ENCODE data around the gene CLIC6. TPM values are rescaled to one million over a fixed set of nuclear protein-coding genes. Genes with fewer than 3 reads are reported as not detected.

Gene CLIC6
- total RNA-seq, 1 donor from 2014 or later, result 17.6 TPM

GRCh38 chr21:34671462-34671861 is 2.7 kb downstream of the CLIC6 start:
- no peak for TF ChIP-seq CTCF (conservative IDR thresholded peaks at IDR 0.05)
- peak overlapping the region; percentile 59 for H3K27ac Mint-ChIP-seq
- H3K27me3 Mint-ChIP-seq, result peaks cover 76% of the 10 kb centered on the region
- DNase-seq (ENCODE audit: extremely low spot score, unreplicated experiment), result no peak
- peaks cover 3% of the 10 kb centered on the region for H3K36me3 Mint-ChIP-seq
- H3K9me3 Mint-ChIP-seq, result no peaks in the 10 kb centered on the region
- H3K4me3 Mint-ChIP-seq, result peak overlapping the region; percentile 71
- peaks cover 5% of the 10 kb centered on the region for H3K4me1 Mint-ChIP-seq (ENCODE audit: unreplicated experiment)

GRCh38 chr21:34671891-34672290 is 3.1 kb downstream of the CLIC6 start:
- H3K4me1 Mint-ChIP-seq (ENCODE audit: unreplicated experiment), result peaks cover 5% of the 10 kb centered on the region
- H3K36me3 Mint-ChIP-seq, result peaks cover 3% of the 10 kb centered on the region
- H3K27me3 Mint-ChIP-seq, result peaks cover 74% of the 10 kb centered on the region
- H3K9me3 Mint-ChIP-seq, result no peaks in the 10 kb centered on the region
- H3K27ac Mint-ChIP-seq, result no peak overlapping the region
- H3K4me3 Mint-ChIP-seq, result peak overlapping the region; percentile 24
- no peak for DNase-seq (ENCODE audit: extremely low spot score, unreplicated experiment)
- TF ChIP-seq CTCF (conservative IDR thresholded peaks at IDR 0.05), result no peak

GRCh38 chr21:34673006-34673405 is 4.2 kb downstream of the CLIC6 start:
- TF ChIP-seq CTCF (conservative IDR thresholded peaks at IDR 0.05), result no peak
- DNase-seq (ENCODE audit: extremely low spot score, unreplicated experiment), result no peak
- H3K27me3 Mint-ChIP-seq, result peaks cover 63% of the 10 kb centered on the region
- H3K27ac Mint-ChIP-seq, result no peak overlapping the region
- H3K9me3 Mint-ChIP-seq, result no peaks in the 10 kb centered on the region
- H3K4me1 Mint-ChIP-seq (ENCODE audit: unreplicated experiment), result peaks cover 5% of the 10 kb centered on the region
- H3K4me3 Mint-ChIP-seq, result no peak overlapping the region
- H3K36me3 Mint-ChIP-seq, result peaks cover 3% of the 10 kb centered on the region

- H3K27ac Mint-ChIP-seq, result no peak overlapping the region
- H3K27me3 Mint-ChIP-seq, result peaks cover 49% of the 10 kb centered on the region
Measured at GRCh38 chr21:34674468-34674867, 5.7 kb downstream of the CLIC6 start.

GRCh38 chr21:34675871-34676270 is 7.1 kb downstream of the CLIC6 start:
- peaks cover 3% of the 10 kb centered on the region for H3K36me3 Mint-ChIP-seq
- H3K4me1 Mint-ChIP-seq (ENCODE audit: unreplicated experiment), result peaks cover 5% of the 10 kb centered on the region
- no peak for DNase-seq (ENCODE audit: extremely low spot score, unreplicated experiment)
- peaks cover 42% of the 10 kb centered on the region for H3K27me3 Mint-ChIP-seq
- TF ChIP-seq CTCF (conservative IDR thresholded peaks at IDR 0.05), result no peak
- H3K27ac Mint-ChIP-seq, result no peak overlapping the region
- no peaks in the 10 kb centered on the region for H3K9me3 Mint-ChIP-seq
- H3K4me3 Mint-ChIP-seq, result no peak overlapping the region

More at GRCh38 chr21:34674468-34674867, 5.7 kb downstream of the CLIC6 start:
- H3K36me3 Mint-ChIP-seq, result peaks cover 3% of the 10 kb centered on the region
- no peaks in the 10 kb centered on the region for H3K9me3 Mint-ChIP-seq
- TF ChIP-seq CTCF (conservative IDR thresholded peaks at IDR 0.05), result no peak
- no peak overlapping the region for H3K4me3 Mint-ChIP-seq
- peaks cover 5% of the 10 kb centered on the region for H3K4me1 Mint-ChIP-seq (ENCODE audit: unreplicated experiment)
- no peak for DNase-seq (ENCODE audit: extremely low spot score, unreplicated experiment)

- no peak overlapping the region for H3K4me3 Mint-ChIP-seq
- no peaks in the 10 kb centered on the region for H3K36me3 Mint-ChIP-seq
- H3K4me1 Mint-ChIP-seq (ENCODE audit: unreplicated experiment), result no peaks in the 10 kb centered on the region
- H3K27ac Mint-ChIP-seq, result no peak overlapping the region
- no peaks in the 10 kb centered on the region for H3K9me3 Mint-ChIP-seq
- no peak for TF ChIP-seq CTCF (conservative IDR thresholded peaks at IDR 0.05)
- DNase-seq (ENCODE audit: extremely low spot score, unreplicated experiment), result no peak
- H3K27me3 Mint-ChIP-seq, result peaks cover 16% of the 10 kb centered on the region
Measured at GRCh38 chr21:34679051-34679450, 10.3 kb downstream of the CLIC6 start.
